IgD-negative memory B cell (primary cell): ENCODE data around the gene FBXO3. TPM values are rescaled to one million over a fixed set of nuclear protein-coding genes. Genes with fewer than 3 reads are reported as not detected.

Source experiments
- H3K27ac Mint-ChIP-seq, 3 donors: one replicate each; pipeline ENCODE4 v1.8.0; 2020 to 2022; ENCODE audit warnings: mild to moderate bottlenecking in 3 of 3, mixed read lengths in 3 of 3, moderate library complexity in 1 of 3
- H3K27me3 Mint-ChIP-seq: one replicate; pipeline ENCODE4 v1.8.0; 2021; ENCODE audit warnings: mixed read lengths
- H3K36me3 Mint-ChIP-seq: one replicate; pipeline ENCODE4 v1.8.0; 2020; ENCODE audit warnings: mild to moderate bottlenecking, mixed read lengths
- H3K4me1 Mint-ChIP-seq, 3 donors: one replicate each; pipeline ENCODE4 v1.8.0; 2020 to 2022; ENCODE audit warnings: mixed read lengths in 3 of 3, mild to moderate bottlenecking in 1 of 3
- H3K4me3 Mint-ChIP-seq, 4 donors: one replicate each; pipeline ENCODE4 v1.8.0; 2020 to 2022; ENCODE audit warnings: mild to moderate bottlenecking in 4 of 4, mixed read lengths in 4 of 4, moderate library complexity in 3 of 4
- H3K9me3 Mint-ChIP-seq, 3 donors: one replicate each; pipeline ENCODE4 v1.8.0; 2020 to 2021; ENCODE audit warnings: mixed read lengths in 3 of 3, mild to moderate bottlenecking in 1 of 3
- polyA plus RNA-seq: library from polyadenylated mRNA; unstranded; fragments of 300-500 nt; fragmentation: Illumina TruSeq; gene quantifications from one replicate; pipeline ENCODE4 v1.2.3, GENCODE V29; 2021

Gene FBXO3
- polyA plus RNA-seq, 1 donor from 2014 or later: 26.6 TPM

DNA sequence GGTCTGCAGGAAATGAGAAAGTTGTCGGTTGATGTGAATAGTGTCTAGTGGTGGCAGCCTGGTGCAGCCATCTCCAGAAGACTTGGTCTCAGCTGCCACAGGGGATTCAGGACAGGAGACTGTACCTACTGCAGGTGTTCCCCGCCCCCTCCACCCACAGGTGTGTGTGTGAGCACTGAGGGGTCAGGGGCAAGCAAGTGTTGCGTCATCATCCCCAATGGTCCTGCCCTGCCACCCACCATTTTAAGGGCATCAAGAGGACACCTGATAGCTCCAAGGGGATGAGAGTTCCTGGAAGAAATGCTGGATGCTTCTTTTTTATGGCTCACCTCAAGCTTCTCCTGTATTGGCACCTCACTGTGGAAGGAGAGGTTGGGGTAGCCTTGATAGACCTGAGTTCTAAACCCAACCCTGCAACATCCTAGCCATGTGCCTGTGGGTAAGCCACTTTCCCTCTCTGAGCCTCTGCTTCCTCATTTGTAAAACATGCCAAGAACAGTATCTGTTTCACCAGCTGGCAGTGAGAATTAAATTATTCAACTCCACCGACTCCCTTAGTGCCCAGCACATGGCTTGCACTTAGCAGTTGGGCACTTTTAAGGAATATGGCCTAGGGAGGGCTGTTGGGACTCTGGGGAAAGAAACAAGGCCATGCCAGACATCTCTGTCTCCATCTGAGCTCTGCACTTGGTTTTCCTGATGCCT is 79.8 kb downstream of the FBXO3 start:
- Mint-ChIP-seq H3K4me3 (no peak overlapping the region), H3K27me3 (peaks cover 3% of the 10 kb centered on the region), H3K27ac (no peak overlapping the region), H3K36me3 (peaks cover 2% of the 10 kb centered on the region), H3K4me1 (peaks cover 0 to 4% (median 3%) of the 10 kb centered on the region in 3 donors), H3K9me3 (no peaks in the 10 kb centered on the region)

DNA sequence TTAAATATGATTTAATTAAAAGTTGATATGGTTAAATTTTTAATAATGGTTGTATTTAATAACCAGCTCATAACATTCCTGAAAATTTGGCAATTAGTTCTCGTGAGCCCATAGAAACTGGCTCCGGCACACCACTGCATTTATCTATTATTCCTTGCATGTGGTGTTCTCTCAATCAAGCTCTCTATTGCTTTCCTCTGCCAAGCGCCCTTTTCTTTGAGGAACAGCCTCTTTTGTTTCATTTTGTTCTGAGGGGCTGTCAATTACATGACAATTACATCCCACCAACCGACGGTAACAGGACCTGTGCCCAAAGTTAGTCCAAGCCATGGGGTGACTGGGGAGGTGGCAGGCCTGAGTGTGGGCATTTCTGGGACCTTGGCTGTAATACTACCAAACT is 81.8 kb downstream of the FBXO3 start:
- Mint-ChIP-seq H3K36me3 (peaks cover 2% of the 10 kb centered on the region), H3K27ac (no peak overlapping the region), H3K27me3 (peaks cover 3% of the 10 kb centered on the region), H3K4me1 (peaks cover 0 to 4% (median 3%) of the 10 kb centered on the region in 3 donors), H3K4me3 (peak overlapping the region in 1 of 4 donors; percentile 10), H3K9me3 (peaks cover 0 to under 1% (median 0%) of the 10 kb centered on the region in 3 donors)

DNA sequence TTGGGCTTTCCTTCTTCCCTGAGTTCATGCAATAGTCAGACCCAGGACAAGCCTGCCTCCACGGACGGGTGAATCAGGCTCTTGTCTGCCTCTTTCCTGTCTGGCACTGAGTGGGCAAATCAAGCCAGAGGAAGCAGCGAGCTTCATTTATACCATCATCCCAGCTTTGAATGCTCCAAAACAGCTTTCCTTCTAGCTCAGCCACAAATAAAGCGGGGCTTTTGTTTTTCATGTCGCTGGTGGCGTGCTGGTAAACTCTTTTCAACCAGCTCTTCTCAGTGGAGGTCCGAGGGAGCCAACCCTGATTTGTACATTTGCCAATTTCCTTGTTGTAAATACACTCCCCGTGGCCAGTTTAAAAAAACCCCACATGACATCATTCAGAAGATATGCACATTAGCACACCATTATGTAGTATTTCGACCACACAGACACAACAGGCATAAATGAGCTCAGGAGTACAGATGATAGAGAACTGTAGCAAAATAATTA is 82.3 kb downstream of the FBXO3 start:
- Mint-ChIP-seq H3K27ac (no peak overlapping the region), H3K36me3 (peaks cover 2% of the 10 kb centered on the region), H3K27me3 (peaks cover 3% of the 10 kb centered on the region), H3K4me3 (no peak overlapping the region), H3K4me1 (peaks cover 0 to 4% (median 3%) of the 10 kb centered on the region in 3 donors), H3K9me3 (peaks cover 0 to 5% (median 3%) of the 10 kb centered on the region in 3 donors)

DNA sequence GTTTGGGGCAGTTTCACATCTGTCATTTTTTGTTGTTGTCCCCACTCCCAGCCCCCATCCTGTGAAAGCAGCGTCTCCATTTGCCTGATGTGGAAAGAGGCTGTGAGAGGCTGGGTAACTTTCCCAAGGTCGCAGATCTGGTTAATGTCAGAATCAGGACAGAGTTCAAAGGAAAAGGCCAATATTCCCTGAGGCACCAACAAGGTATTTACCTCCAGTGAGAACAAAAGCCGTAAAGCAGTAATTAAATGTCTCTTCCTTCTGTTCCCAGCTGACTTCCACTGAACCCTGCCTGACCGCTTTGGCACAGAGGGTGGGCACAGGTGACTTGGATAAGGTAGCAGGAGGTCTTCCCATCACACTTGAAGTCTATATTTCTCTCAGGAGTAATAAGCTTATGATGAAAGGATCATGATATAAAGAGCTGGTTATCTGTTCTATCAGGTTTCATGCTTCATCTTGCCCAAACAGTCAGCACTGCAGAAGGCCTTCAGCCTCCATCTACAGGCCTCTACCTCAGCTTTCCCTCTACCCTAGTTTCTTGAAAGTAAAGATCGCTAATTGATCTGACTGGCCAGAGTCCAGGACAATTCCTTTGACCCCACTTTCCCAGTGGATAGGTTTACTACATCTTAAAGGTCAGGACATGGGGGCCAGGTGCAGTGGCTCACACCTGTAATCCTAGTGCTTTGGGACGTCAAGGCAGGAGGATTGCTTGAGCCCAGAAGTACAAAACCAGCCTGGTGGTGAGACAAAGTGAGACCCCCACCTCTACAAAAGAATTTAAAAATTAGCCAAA is 83.1 kb downstream of the FBXO3 start:
- Mint-ChIP-seq H3K36me3 (peaks cover 2% of the 10 kb centered on the region), H3K4me3 (no peak overlapping the region), H3K4me1 (peaks cover 0 to 2% (median 1%) of the 10 kb centered on the region in 3 donors), H3K27ac (no peak overlapping the region), H3K9me3 (peaks cover 0 to 5% (median 3%) of the 10 kb centered on the region in 3 donors), H3K27me3 (peaks cover 4% of the 10 kb centered on the region)

Other genes with a start within 250 kb of the FBXO3 start
- gene C11orf91, start 73.7 kb downstream of the FBXO3 start, polyA plus RNA-seq: not detected
- 39.7 TPM for gene CD59, start 38.1 kb downstream of the FBXO3 start, polyA plus RNA-seq
- 11.4 TPM for gene LMO2, start 117.6 kb upstream of the FBXO3 start, polyA plus RNA-seq